SK-N-SH (cell line): ENCODE measurements around the gene MEGF8. TPM values are rescaled to one million over a fixed set of nuclear protein-coding genes. Genes with fewer than 3 reads are reported as not detected.

Source experiments
- CTCF ChIA-PET: fragments of 300-600, 350-600 bp; formaldehyde crosslinking; extraction: SDS; loops from one replicate; lab custom pipeline; 2021; lab: Yijun Ruan, JAX
- POLR2A ChIA-PET: fragments of 350-600 bp; sonication (Branson Sonifier 250); formaldehyde crosslinking; extraction: SDS; loops from one replicate; lab custom pipeline; 2020; ENCODE audit warnings: antibody characterized with exemption, inconsistent platforms; lab: Yijun Ruan, JAX
- DNase-seq: peaks from one replicate; pipeline ENCODE4 v3.0.0; 2012
- H2AFZ ChIP-seq: fragments of 200-600 bp; sonication (generic); 2 replicates; pipeline ENCODE4 v1.8.1; 2016; ENCODE audit warnings: antibody characterized with exemption, mild to moderate bottlenecking, low read depth
- H3F3A ChIP-seq: fragments of 200-600 bp; sonication (generic); replicated peaks from 2 replicates; pipeline ENCODE3; 2016; ENCODE audit warnings: antibody characterized with exemption, mild to moderate bottlenecking; ENCODE audit not compliant: insufficient read depth
- H3K27ac ChIP-seq, 2 experiments: fragments of 200-500 bp in 1 of 2; fragments of 200-600 bp in 1 of 2; sonication (Bioruptor generic) in 1 of 2; sonication (generic), shearing (Covaris generic) in 1 of 2; 2 replicates each; pipeline versions ENCODE4 v1.5.1 to v1.6.1; 2014 to 2016; ENCODE audit warnings: low read depth in 2 of 2, inconsistent platforms in 1 of 2, low read length in 1 of 2, mild to moderate bottlenecking in 1 of 2, mixed read lengths in 1 of 2
- H3K27me3 ChIP-seq: fragments of 200-600 bp; sonication (generic), shearing (Covaris generic); 2 replicates; pipeline ENCODE4 v1.6.1; 2016; ENCODE audit warnings: mixed run types; ENCODE audit not compliant: insufficient read depth
- H3K36me3 ChIP-seq, 2 experiments: fragments of 200-500 bp in 1 of 2; fragments of 200-600 bp in 1 of 2; sonication (Bioruptor generic) in 1 of 2; sonication (generic) in 1 of 2; replicated peaks in 1 of 2; 2 replicates each; pipeline versions ENCODE3 to v1.5.1; 2014 to 2016; ENCODE audit warnings: low read length in 1 of 2, mild to moderate bottlenecking in 1 of 2; ENCODE audit not compliant: insufficient read depth in 2 of 2, control insufficient read depth in 1 of 2
- H3K4me1 ChIP-seq, 2 experiments: fragments of 200-500 bp in 1 of 2; fragments of 200-600 bp in 1 of 2; sonication (Bioruptor generic) in 1 of 2; sonication (generic), shearing (Covaris generic) in 1 of 2; 2 replicates each; pipeline versions ENCODE4 v1.5.1 to v1.6.1; 2014 to 2016; ENCODE audit warnings: low read depth in 1 of 2, low read length in 1 of 2, mixed run types in 1 of 2; ENCODE audit not compliant: insufficient read depth in 2 of 2, control insufficient read depth in 1 of 2
- H3K4me2 ChIP-seq: fragments of 200-600 bp; sonication (generic), shearing (Covaris generic); 2 replicates; pipeline ENCODE4 v1.6.1; 2017; ENCODE audit warnings: mixed run types
- H3K4me3 ChIP-seq, 2 experiments: fragments of 200-500 bp in 1 of 2; fragments of 200-600 bp in 1 of 2; sonication (Bioruptor generic) in 1 of 2; sonication (generic), shearing (Covaris generic) in 1 of 2; 2 replicates each; pipeline versions ENCODE4 v1.5.1 to v1.8.1; 2014 to 2016; ENCODE audit warnings: low read depth in 2 of 2, inconsistent platforms in 1 of 2, low read length in 1 of 2, mild to moderate bottlenecking in 1 of 2, mixed read lengths in 1 of 2, moderate library complexity in 1 of 2
- H3K79me2 ChIP-seq: fragments of 200-600 bp; sonication (generic); 2 replicates; pipeline ENCODE4 v1.8.1; 2017; ENCODE audit warnings: mild to moderate bottlenecking; ENCODE audit not compliant: insufficient read depth
- H3K9ac ChIP-seq: fragments of 200-600 bp; sonication (generic); 2 replicates; pipeline ENCODE4 v1.6.1; 2017; ENCODE audit warnings: mixed run types
- H3K9me2 ChIP-seq: fragments of 200-600 bp; sonication (generic); 2 replicates; pipeline ENCODE4 v1.6.1; 2017; ENCODE audit warnings: mixed run types
- H3K9me3 ChIP-seq: fragments of 200-600 bp; sonication (generic); 2 replicates; pipeline ENCODE4 v1.6.1; 2017; ENCODE audit warnings: mixed run types, mild to moderate bottlenecking, moderate library complexity
- H4K20me1 ChIP-seq: fragments of 200-600 bp; sonication (generic); 2 replicates; pipeline ENCODE4 v1.6.1; 2017; ENCODE audit warnings: mild to moderate bottlenecking, mixed run types; ENCODE audit not compliant: insufficient read depth
- EZH2phosphoT487 ChIP-seq: fragments of 200-600 bp; sonication (generic); IDR thresholded peaks from 2 replicates; pipeline ENCODE4 v1.6.1; 2017; ENCODE audit warnings: low read depth, mixed run types, mild to moderate bottlenecking, antibody characterized with exemption, moderate library complexity, borderline replicate concordance
- FOSL2 ChIP-seq: IDR thresholded peaks from 2 replicates; pipeline ENCODE4 v1.4.0; 2012; ENCODE audit warnings: low read depth, mild to moderate bottlenecking, moderate library complexity, borderline replicate concordance
- FOXJ3 ChIP-seq: sonication (generic); formaldehyde crosslinking; IDR thresholded peaks from 2 replicates; pipeline ENCODE4 v1.5.1; 2020; ENCODE audit warnings: mild to moderate bottlenecking, missing genetic modification reagents
- JUND ChIP-seq: IDR thresholded peaks from 2 replicates; pipeline ENCODE4 v1.4.0; 2012
- MEF2A ChIP-seq: IDR thresholded peaks from 2 replicates; pipeline ENCODE4 v1.4.0; 2012; ENCODE audit warnings: low read depth, borderline replicate concordance
- PBX3 ChIP-seq: IDR thresholded peaks from 2 replicates; pipeline ENCODE4; 2012
- REST ChIP-seq: IDR thresholded peaks from 2 replicates; pipeline ENCODE4 v1.6.1; 2012; ENCODE audit warnings: mild to moderate bottlenecking, low read depth, low read length, moderate library complexity
- RXRA ChIP-seq: IDR thresholded peaks from 2 replicates; pipeline ENCODE4 v1.4.0; 2012; ENCODE audit warnings: low read depth, mild to moderate bottlenecking, borderline replicate concordance
- USF2 ChIP-seq: fragments of 150-350 bp; IDR thresholded peaks from 2 replicates; pipeline ENCODE4 v1.6.1; 2017; ENCODE audit warnings: antibody characterized with exemption, low read length, low read depth, borderline replicate concordance
- WGBS: methylation state at CpG from one replicate; pipeline ENCODE4 v1.1.6; 2017; ENCODE audit warnings: low lambda C conversion rate; 5-methylcytosine and 5-hydroxymethylcytosine counted together
- polyA plus RNA-seq, 3 experiments: library from polyadenylated mRNA; depleted of rRNA; stranded (reverse); fragments of >200 nt; gene quantifications; 2 replicates each; pipeline ENCODE4 v1.2.3, GENCODE V29; 2012

Gene MEGF8
- polyA plus RNA-seq, 1 of the 3 experiments (the other 2 are of a cell fraction), result 19.1 TPM

- TF ChIP-seq REST, result peak; percentile 43; the same call in 1 of the 2 replicates
These were observed at the start of gene MEGF8 (continued) for GRCh38 chr19:42325308-42325895.

- H3K9me3 ChIP-seq, result no peaks in the 10 kb centered on the region
- DNase-seq, result no peak
- peaks cover 81% of the 10 kb centered on the region for H3K79me2 ChIP-seq
- ChIA-PET POLR2A (no interaction called here), CTCF (interaction anchor here (7.1 kb wide), 1 partner anchor 30 kb away, joined by 205 read pairs; the partner anchor contains the start of gene GSK3A)
- peaks cover 13 to 39% of the 10 kb centered on the region in 2 experiments for H3K36me3 ChIP-seq
- no peak overlapping the region for H2AFZ ChIP-seq
- no peaks in the 10 kb centered on the region for H4K20me1 ChIP-seq
- H3K9me2 ChIP-seq, result no peaks in the 10 kb centered on the region
- 86% methylated on average over 3 of the region's 3 CpGs for whole genome bisulfite sequencing
- peak overlapping the region; percentile 93 to 96; a peak in 3 of 4 replicates for H3K27ac ChIP-seq
- peaks cover 33% of the 10 kb centered on the region for H3F3A ChIP-seq
- peaks cover 35 to 57% of the 10 kb centered on the region in 2 experiments; a peak in 3 of 4 replicates for H3K4me1 ChIP-seq
- H3K27me3 ChIP-seq, result no peaks in the 10 kb centered on the region
- TF ChIP-seq RXRA (no peak), JUND (no peak), MEF2A (no peak), PBX3 (no peak), FOXJ3 (CRISPR knock-in tag) (no peak), EZH2phosphoT487 (no peak), USF2 (no peak), FOSL2 (no peak)
- TF ChIP-seq, all 33 proteins: peak for 0
- Histone ChIP-seq H3K9ac (no peak overlapping the region), H3K4me2 (peak overlapping the region; percentile 33; the same call in 1 of the 2 replicates), H3K4me3 (no peak overlapping the region)
These were observed 49.2 kb upstream of the MEGF8 start for GRCh38 chr19:42276284-42276683.
